Glomerular endothelial cell (primary cell): ENCODE results near the gene PIGW. TPM values are rescaled to one million over a fixed set of nuclear protein-coding genes. Genes with fewer than 3 reads are reported as not detected.

ENCODE experiments used
- DNase-seq: peaks from one replicate; pipeline ENCODE4 v3.0.0-alpha.2; 2011; ENCODE audit warnings: low read depth, low spot score; ENCODE audit errors: extremely low read depth
- total RNA-seq: library from RNA; depleted of rRNA; stranded (reverse); fragments of >200 nt; gene quantifications from 2 replicates; pipeline ENCODE4 v1.2.3, GENCODE V29; 2015

The PIGW gene
- total RNA-seq, 1 donor from 2014 or later = 9.5 TPM

DNA sequence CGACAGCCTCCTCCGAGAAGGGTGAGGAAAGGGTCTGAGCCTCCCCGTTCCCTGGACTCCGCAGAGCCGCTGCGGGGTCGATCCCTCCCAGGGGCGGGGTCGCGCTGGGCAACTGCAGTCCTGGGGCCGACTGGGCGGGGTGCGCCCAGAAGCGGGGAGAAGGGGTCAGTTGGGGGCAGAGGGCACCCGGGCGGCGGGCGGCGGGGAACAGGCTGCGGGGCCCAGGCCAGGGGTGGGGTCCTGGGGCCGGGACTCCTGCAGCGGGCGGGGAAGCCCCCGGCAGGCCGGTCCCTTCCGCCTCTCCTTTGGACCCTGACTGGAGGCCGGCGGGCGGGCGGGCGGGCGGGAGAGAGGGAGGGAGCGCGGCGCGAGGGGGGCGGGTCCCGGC lies 10.3 kb downstream of the PIGW start:
- no peak for DNase-seq

DNA sequence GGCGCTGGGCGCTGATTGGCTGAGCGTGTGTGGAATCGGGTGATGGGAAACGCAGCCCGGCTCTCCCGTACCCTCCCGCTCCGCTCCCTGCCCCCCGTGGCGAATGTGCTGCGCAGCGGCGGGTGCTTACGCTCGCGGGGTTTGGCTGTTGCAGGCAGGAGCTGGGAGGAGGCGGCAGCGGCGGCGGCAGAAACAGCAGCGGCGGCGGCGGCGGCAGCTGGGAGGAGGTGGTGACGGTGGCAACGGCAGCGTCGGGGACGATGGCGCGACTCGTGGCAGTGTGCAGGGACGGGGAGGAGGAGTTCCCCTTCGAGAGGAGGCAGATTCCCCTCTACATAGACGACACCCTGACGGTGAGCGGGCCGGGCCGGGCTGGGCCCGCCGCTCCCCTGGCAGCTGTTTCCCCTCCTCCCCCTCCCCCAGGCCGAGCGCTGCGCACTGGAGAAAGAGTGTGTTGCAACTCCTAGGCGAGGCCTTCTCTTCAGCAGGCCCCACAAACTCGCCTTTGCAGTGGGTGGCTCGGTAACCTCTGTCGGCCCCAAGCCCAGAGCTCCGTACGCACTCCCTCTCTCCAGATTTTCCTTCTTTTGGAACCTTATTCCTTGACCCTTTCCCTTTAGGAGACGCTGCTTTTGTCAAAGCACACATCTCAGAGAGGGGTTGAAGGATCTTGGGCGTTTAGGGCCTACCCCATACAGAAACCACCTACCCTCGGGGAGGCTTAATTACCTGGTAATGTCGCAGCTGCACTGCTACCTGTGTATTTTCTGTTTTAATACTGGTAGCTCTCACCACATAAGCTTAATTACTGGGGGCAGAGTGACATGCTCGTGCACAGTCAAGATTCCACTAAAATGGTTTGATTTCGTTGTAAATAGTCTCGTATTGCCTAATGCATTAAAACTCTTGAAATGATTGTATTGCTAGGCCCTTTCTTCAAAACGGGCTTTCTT lies 11.0 kb downstream of the PIGW start:
- DNase-seq = no peak

DNA sequence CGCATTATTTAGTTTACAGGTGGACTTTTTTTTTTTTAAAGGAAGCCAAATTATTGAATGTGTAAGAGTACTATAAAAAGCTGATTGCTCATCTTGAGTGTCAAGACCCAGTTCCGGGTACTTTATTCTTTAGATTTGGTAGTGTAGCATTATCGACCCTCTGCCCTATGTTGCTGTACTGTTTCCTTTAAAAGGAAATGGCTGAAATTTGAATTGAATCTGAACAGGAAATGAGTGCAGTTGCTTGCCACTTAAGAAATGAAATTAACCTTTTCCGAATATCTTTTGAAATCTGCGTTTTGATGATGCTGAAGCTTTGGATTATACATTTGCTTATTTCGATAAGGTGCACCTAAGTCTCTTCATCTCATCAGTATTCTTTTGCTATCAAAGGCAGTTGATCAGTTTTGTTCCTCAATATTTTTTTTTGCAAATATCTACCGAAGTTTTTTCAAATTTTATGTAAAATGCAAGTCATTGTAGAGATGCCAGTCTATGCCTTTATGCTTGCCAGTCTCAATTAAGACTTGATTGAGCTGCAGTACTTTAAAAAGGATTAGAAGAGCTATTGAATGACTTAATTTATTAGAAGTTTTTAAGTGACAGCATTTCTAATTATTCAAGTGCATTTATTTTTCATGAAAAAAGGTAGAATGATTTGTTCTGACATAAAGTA lies 11.8 kb downstream of the PIGW start:
- no peak for DNase-seq

DNA sequence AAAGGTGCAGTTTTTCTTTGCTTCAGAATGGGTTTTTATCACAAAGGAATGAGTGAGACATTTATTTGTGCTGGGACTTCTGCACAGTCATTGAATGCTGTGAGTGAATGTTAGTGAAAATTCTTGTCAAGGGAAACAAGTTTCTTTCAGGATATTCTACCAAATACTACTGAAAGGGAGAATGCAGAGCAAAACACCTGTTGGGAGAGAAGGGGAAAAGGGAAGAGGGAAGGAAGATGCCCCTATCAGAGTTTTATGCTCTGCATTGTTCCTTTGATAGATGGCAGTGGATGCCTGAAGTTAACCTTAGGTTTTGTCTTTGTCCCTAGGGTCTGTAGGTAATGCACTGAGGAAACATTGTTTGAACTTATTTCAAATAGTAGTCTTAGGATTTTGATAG lies 13.0 kb downstream of the PIGW start:
- DNase-seq = no peak

DNA sequence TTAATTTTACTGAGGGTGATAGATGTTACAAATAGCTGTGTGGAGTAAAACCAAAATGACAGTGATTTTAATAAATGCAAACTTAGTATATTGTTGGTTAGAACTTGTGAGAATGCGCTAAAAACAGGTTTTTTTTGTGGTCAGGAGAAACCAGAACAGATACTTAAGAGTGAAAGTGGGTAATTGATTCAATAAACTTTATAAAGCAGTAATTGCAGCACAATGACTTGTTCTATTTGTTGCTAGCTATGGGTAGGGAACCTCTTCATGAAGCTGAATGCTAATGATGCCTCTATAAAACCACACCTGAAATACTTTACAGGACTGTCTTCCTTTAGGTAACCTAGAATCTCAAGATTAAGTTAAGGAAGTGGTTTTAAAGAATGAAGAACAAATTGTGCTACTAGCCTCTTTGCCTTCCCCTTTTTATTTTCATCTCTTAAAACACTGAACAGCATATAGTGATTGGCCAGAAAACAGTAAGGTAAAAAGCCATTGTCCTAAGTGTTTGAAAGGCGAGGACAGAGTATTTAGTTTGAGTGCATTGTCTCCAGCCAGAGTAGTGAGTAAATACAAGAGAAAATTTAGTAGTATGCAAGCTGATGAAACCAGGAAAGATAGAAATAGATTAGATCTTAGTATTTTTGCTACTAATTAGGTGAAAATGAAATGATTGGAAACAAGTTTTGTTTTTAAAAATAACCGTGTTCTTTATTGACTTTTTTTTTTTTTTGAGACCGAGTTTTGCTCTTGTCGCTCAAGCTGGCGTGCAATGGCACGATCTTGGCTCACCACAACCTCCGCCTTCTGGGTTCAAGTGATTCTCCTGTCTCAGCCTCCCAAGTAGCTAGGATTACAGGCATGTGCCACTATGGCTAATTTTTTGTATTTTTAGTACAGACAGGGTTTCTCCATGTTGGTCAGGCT lies 16.0 kb downstream of the PIGW start:
- no peak for DNase-seq

DNA sequence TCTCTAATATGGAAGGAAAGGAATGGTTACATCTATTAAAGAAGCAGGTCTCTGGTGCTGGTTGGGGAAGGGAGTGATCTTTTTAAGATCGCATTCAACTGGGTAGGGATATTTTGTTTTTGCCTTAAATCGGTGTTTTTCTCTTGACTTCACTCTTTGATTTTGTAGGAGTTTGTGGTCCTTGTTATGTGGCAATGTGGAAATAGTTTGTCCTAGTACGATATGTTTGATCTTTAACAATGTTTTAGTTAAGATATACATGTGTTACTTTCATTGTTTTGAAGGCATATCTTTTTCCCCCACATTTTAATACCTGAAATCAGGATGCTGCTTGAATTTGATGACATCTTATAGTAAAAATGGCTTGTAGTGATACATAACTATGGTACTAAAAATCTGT lies 18.7 kb downstream of the PIGW start:
- DNase-seq = no peak

DNA sequence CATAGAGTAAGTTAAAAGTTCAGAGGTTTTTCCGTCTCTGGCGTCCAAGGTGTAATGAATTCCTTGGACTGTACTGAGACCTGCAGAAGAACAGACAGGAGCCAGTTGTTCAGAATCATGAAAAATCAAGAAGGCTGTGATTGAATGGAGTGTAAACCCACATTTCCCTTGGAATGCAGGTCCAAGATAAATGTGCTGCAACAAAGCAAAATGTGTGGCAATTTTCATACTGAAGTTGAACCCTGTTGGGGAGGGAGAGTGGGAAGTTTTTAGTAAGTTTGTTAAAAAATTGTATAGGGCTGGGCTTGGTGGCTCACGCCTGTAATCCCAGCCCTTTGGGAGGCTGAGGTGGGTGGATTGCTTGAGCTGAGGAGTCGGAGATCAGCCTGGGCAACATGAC lies 31.3 kb downstream of the PIGW start:
- no peak for DNase-seq

DNA sequence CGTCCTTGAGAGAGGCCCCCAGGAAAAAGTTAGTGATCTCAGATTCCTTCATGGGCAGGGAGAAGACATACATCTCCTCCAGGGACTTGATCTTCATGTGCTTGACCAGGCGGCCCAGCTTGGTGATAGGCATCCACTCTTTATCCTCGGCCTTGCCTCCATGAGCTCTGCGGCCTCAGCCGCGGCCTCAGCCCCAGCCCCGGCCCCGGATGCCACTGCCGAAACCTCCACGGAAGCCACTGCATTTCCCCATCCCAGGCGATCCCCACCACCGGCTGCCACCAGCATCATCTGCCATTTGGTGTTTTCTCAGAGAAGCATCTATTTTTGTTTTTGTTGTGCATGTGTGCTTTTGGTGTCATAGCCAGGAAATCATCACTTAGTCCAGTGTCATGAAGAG lies 40.2 kb downstream of the PIGW start:
- DNase-seq = no peak

DNA sequence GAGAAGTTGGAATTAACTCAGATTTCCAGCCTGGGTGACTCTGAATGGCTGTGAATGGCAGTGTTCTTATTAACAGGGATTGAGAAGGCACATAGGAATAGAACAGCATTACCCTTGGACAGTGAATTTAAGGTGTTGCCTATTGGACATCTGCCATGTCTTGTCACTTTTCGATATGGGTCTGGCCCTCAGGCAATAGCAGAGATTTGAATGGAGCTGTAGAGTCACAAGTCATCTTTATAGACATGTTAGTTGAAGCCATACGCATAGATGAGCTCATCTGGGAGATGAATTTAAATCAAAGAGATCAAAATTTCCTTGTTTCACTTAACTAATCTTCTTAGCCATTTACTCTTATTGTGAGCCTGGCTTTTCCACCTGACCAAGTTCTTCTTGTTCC lies 42.0 kb downstream of the PIGW start:
- DNase-seq = no peak

DNA sequence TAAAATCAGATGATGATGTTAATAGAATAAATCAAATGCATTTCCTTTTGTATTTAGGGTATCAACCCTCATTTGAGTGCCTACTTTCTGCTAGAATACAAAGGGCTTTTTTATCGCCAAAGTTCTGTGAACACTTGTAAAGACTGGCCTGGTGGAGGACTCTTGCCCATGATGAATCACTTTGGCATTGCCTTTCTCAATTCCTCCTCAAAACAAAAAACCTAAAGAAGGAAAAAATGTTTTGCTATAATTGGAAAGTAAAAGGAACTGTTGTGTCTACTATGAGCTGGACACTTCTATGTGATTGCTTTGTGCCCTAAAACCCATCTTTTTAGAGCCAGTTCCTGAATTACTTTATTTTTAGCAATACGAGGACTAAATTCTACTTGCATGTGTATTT lies 43.9 kb downstream of the PIGW start:
- DNase-seq = no peak

DNA sequence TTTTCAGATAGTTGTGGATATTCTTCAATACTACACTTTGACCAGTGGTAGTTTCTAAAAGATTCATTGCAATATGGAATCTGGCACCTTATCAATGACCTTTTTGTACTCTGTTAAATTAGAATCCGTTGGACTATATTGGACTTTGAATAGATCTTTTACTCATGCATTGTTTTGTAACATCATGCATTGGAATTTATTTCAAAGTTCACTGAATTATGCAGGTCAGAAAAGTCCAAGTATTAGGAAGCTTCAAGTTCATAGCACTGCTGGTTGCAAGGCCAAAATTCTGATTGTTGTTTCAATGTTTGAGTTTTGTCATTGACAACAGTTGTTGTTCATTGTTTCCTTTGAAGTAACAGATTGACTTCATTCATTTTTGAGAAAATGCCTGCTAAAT lies 49.0 kb downstream of the PIGW start:
- DNase-seq = no peak

DNA sequence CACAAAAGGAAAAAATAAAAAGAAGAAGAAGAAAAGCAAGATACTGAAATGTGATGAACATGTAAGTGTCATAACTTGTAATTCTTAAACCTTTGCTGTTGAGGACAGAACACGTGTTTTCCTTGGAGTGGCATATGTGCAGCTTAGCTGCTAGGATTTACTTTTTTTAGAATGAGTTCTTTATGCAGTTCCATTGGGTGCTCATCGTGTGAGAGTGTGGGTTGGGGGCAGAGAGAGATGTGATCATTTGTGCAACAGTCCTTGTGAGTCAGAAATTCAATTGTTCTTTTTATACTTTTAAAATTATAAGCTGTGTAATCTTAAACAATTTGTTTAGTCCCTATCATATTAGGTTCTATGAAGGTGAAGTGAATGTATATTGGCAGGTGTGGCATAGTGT lies 51.4 kb downstream of the PIGW start:
- DNase-seq = no peak

Other genes starting within 250 kb of the PIGW start
- gene TBC1D3G, start 211.1 kb upstream of the PIGW start, total RNA-seq = not detected in 2 replicates
- gene TBC1D3H, start 146.6 kb upstream of the PIGW start, total RNA-seq = not detected in 2 replicates
- gene ZNHIT3, start 48.3 kb upstream of the PIGW start, total RNA-seq = 30.8 and 34.0 TPM in 2 replicates
- 35.2 and 62.3 TPM in 2 replicates for gene MYO19, start 119 bp upstream of the PIGW start, total RNA-seq
- gene GGNBP2, start 9.9 kb downstream of the PIGW start, total RNA-seq = 45.5 and 51.0 TPM in 2 replicates
- 4.3 and 11.0 TPM in 2 replicates for gene DHRS11, start 56.9 kb downstream of the PIGW start, total RNA-seq
- gene MRM1, start 66.6 kb downstream of the PIGW start, total RNA-seq = 3.5 and 7.8 TPM in 2 replicates